ENCODE results near the gene DCTPP1. TPM values are rescaled to one million over a fixed set of nuclear protein-coding genes. Genes with fewer than 3 reads are reported as not detected.

Gene DCTPP1
- polyA plus RNA-seq, 1 donor from 2014 or later, result 47.3 TPM

DNA sequence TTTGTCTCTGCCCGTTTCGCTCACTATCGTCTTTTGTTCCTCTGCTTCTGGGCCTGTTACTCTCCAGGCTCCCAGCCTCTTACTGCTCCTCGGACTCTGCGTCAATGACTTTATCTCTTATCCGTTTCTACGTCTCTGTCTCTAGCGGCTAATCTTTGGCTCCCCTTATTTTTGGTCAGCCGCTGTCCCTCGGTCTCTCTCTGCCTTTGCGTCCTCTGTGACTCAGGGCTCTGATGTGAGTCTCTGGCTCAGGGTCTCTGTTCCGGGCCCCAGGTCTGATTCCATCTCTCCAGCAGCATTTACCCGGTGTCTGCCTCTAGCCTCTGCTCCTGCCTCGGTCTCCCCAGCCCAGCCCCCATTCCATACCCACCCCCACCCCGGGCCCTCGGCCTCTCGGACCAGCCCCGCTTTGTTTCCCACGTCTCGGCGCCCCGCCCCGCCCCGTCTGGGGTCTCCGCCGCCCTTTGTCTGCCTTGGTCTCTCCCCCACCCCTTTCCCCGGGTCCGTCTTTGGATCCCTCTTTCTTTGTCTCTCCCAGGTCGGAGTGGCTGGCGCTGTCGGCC lies 35.2 kb downstream of the DCTPP1 start:
- H3K9me2 ChIP-seq (ENCODE audit: insufficient read depth, low read length), result no peaks in the 10 kb centered on the region
- peak overlapping the region; percentile 99 for H3K27ac ChIP-seq (ENCODE audit: low read length)
- H3K36me3 ChIP-seq (ENCODE audit: insufficient read depth, low read length), result peaks cover 7% of the 10 kb centered on the region
- peak overlapping the region; percentile 56 for H2AFZ ChIP-seq (ENCODE audit: low read depth, low read length)
- peaks cover 32% of the 10 kb centered on the region for H3K79me2 ChIP-seq (replicated peaks; ENCODE audit: insufficient read depth, low read length)
- no peaks in the 10 kb centered on the region for H3K27me3 ChIP-seq (ENCODE audit: insufficient read depth, low read depth, low read length)
- no peaks in the 10 kb centered on the region for H3K9me3 ChIP-seq (ENCODE audit: low read length)
- H3K4me2 ChIP-seq (ENCODE audit: low read length), result peak overlapping the region; percentile 72
- peaks cover 14% of the 10 kb centered on the region for H3F3A ChIP-seq (ENCODE audit: insufficient read depth, low read length, poor library complexity, severe bottlenecking)
- peak overlapping the region; percentile 95 for H3K9ac ChIP-seq (ENCODE audit: low read length)
- H3K4me3 ChIP-seq (ENCODE audit: low read length), result peak overlapping the region; percentile 100
- TF ChIP-seq CTCF (IDR thresholded peaks at IDR 0.05; ENCODE audit: poor library complexity, severe bottlenecking) (no peak), TAF1 (IDR thresholded peaks at IDR 0.05; ENCODE audit: low read depth) (peak; percentile 57), POLR2AphosphoS5 (IDR thresholded peaks at IDR 0.05) (peak; percentile 26)
- TF ChIP-seq, protein P1, sequence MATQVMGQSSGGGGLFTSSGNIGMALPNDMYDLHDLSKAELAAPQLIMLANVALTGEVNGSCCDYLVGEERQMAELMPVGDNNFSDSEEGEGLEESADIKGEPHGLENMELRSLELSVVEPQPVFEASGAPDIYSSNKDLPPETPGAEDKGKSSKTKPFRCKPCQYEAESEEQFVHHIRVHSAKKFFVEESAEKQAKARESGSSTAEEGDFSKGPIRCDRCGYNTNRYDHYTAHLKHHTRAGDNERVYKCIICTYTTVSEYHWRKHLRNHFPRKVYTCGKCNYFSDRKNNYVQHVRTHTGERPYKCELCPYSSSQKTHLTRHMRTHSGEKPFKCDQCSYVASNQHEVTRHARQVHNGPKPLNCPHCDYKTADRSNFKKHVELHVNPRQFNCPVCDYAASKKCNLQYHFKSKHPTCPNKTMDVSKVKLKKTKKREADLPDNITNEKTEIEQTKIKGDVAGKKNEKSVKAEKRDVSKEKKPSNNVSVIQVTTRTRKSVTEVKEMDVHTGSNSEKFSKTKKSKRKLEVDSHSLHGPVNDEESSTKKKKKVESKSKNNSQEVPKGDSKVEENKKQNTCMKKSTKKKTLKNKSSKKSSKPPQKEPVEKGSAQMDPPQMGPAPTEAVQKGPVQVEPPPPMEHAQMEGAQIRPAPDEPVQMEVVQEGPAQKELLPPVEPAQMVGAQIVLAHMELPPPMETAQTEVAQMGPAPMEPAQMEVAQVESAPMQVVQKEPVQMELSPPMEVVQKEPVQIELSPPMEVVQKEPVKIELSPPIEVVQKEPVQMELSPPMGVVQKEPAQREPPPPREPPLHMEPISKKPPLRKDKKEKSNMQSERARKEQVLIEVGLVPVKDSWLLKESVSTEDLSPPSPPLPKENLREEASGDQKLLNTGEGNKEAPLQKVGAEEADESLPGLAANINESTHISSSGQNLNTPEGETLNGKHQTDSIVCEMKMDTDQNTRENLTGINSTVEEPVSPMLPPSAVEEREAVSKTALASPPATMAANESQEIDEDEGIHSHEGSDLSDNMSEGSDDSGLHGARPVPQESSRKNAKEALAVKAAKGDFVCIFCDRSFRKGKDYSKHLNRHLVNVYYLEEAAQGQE (IDR thresholded peaks at IDR 0.05; ENCODE audit: borderline replicate concordance), result peak; percentile 68
- H4K20me1 ChIP-seq (ENCODE audit: insufficient read depth), result no peaks in the 10 kb centered on the region

DNA sequence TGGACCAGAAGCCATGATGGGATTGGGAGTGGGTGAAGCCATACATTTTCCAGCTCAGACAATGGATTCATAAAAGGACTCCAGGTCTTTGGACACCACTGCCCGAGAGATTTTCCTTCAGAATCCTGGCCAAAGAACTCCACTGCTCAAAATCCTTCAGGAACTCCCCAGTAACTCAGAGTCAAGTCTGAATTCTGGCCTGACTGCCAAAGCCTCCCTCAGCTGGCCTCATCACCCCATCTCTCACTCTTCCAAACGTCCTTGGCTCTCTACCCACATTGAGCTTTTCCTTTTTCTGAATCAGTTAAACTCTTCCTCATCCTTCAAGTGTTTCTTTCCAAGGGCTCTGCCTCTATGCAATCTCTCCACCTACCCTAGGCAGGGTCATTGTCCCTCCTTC lies 46.3 kb downstream of the DCTPP1 start:
- TF ChIP-seq EP300 (conservative IDR thresholded peaks at IDR 0.05; ENCODE audit: poor library complexity, severe bottlenecking), result no peak
- TF ChIP-seq, protein P1 (IDR thresholded peaks at IDR 0.05; ENCODE audit: borderline replicate concordance), result no peak
- TF ChIP-seq MXI1 (conservative IDR thresholded peaks at IDR 0.05; ENCODE audit: poor library complexity, severe bottlenecking), result no peak
- no peak for TF ChIP-seq RAD21 (conservative IDR thresholded peaks at IDR 0.05)
- TF ChIP-seq TAF1 (IDR thresholded peaks at IDR 0.05; ENCODE audit: low read depth), result no peak
- TF ChIP-seq EZH2 (IDR thresholded peaks at IDR 0.05; ENCODE audit: borderline replicate concordance, insufficient read depth, low read length, poor library complexity, severe bottlenecking), result no peak
- no peak for TF ChIP-seq POLR2AphosphoS5 (IDR thresholded peaks at IDR 0.05)
- TF ChIP-seq SMC3 (conservative IDR thresholded peaks at IDR 0.05; ENCODE audit: poor library complexity), result no peak
- TF ChIP-seq CTCF (IDR thresholded peaks at IDR 0.05; ENCODE audit: poor library complexity, severe bottlenecking), result no peak
- no peak overlapping the region for H3K9ac ChIP-seq (ENCODE audit: low read length)
- no peak overlapping the region for H2AFZ ChIP-seq (ENCODE audit: low read depth, low read length)
- no peaks in the 10 kb centered on the region for H3K9me3 ChIP-seq (ENCODE audit: low read length)
- no peaks in the 10 kb centered on the region for H3F3A ChIP-seq (ENCODE audit: insufficient read depth, low read length, poor library complexity, severe bottlenecking)
- no peaks in the 10 kb centered on the region for H4K20me1 ChIP-seq (ENCODE audit: insufficient read depth)
- no peaks in the 10 kb centered on the region for H3K9me2 ChIP-seq (ENCODE audit: insufficient read depth, low read length)
- H3K4me2 ChIP-seq (ENCODE audit: low read length), result no peak overlapping the region
- no peak overlapping the region for H3K27ac ChIP-seq (ENCODE audit: low read length)
- H3K27me3 ChIP-seq (ENCODE audit: insufficient read depth, low read depth, low read length), result no peaks in the 10 kb centered on the region
- no peak overlapping the region for H3K4me3 ChIP-seq (ENCODE audit: low read length)
- H3K79me2 ChIP-seq (replicated peaks; ENCODE audit: insufficient read depth, low read length), result peaks cover 5% of the 10 kb centered on the region
- H3K36me3 ChIP-seq (ENCODE audit: insufficient read depth, low read length), result no peaks in the 10 kb centered on the region
